Pancreas (tissue), 10 donors: ENCODE results near the gene PKD1L1. TPM values are rescaled to one million over a fixed set of nuclear protein-coding genes. Genes with fewer than 3 reads are reported as not detected.
A peak's percentile ranks its signal among the peaks of the same experiment; 100 is the strongest.

Experiments used
- ATAC-seq, 4 donors: fragments of 200-7000 bp; cut with Tn5 transposase; one replicate each; pipeline versions ENCODE4 v1.8.0 to v1.9.1; 2020; ENCODE audit warnings: mild to moderate bottlenecking in 4 of 4, moderate library complexity in 4 of 4
- DNase-seq, 6 donors: peaks; one replicate each; pipeline ENCODE4 v3.0.0-alpha.2; 2020
- FAIRE-seq: peaks from 2 replicates; lab custom pipeline; 2012; peaks lifted over from hg19 to GRCh38; lab: Jason Lieb, UNC
- H3K27ac ChIP-seq, 4 donors: fragments of 200-600 bp; sonication (generic); 1 replicate in 3 of 4; 2 replicates in 1 of 4; pipeline versions ENCODE4 v1.5.0 to v1.8.0; 2020
- H3K27me3 ChIP-seq, 4 donors: fragments of 200-600 bp; one replicate each; pipeline ENCODE4 v1.8.0; 2021
- H3K36me3 ChIP-seq, 3 donors: fragments of 200-600 bp; sonication (generic) in 1 of 3; one replicate each; pipeline versions ENCODE4 v1.5.0 to v1.8.0; 2020 to 2021
- H3K4me1 ChIP-seq, 3 donors: fragments of 200-600 bp; one replicate each; pipeline ENCODE4 v1.8.0; 2021
- H3K4me3 ChIP-seq, 4 donors: fragments of 200-600 bp; sonication (generic) in 2 of 4; one replicate each; pipeline versions ENCODE4 v1.5.0 to v1.8.0; 2020 to 2021
- H3K9me3 ChIP-seq, 4 donors: fragments of 200-600 bp; one replicate each; pipeline ENCODE4 v1.8.0; 2021
- WGBS, 2 donors: extraction: QIAGEN DNeasy Blood & Tissue Kit; methylation state at CpG; one replicate each; pipeline ENCODE4 v1.1.7; 2013; 5-methylcytosine and 5-hydroxymethylcytosine counted together
- intact Hi-C, 3 donors: fragments of 100-400 bp; cut with DNase I; formaldehyde crosslinking; loops; one replicate each; pipeline versions ENCODE4 v1.11.1 to v1.14.2; 2022
- polyA plus RNA-seq, 2 donors: library from polyadenylated mRNA; stranded (reverse); fragments of 200-250 nt; gene quantifications; one replicate each; pipeline ENCODE4 v1.2.3, GENCODE V29; 2013
- total RNA-seq, 6 donors: library from RNA; stranded (reverse); fragmentation: NEBNext Ultra II Directional in 4 of 6; extraction: Animal tissue kit (Norgen Biotek cat#: 25700) in 4 of 6; gene quantifications; one replicate each; pipeline versions ENCODE4 v1.2.1 to v1.2.4, GENCODE V29; 2021 to 2023
- TF ChIP-seq, protein P1 (sequence below), 4 donors: fragments of 200-600 bp; sonication (generic) in 3 of 4; IDR thresholded peaks; one replicate each; pipeline versions ENCODE4 v1.5.0 to v1.8.0; 2021; ENCODE audit warnings: antibody characterized with exemption in 4 of 4
- donor health status: healthy with polysubstance abuse.
- donor health status: DM: no; HTN: no; CAD: no; lungs with moderate emphysema.
- donor health status: DM: no; HTN: no; CAD: no.
- donor health status: control.
- donor health status: control.
- donor health status: Bipolar disorder and iron deficiency.
- donor health status: DM: yes; HTN: yes; CAD: no.
- donor health status: DM: no; HTN: no; CAD: no.
- donor health status: DM: no; HTN: no; CAD: no.
- donor health status: DM: yes; HTN: yes; CAD: no.

The PKD1L1 gene
- total and polyA plus RNA-seq, 8 donors = 0.03 to 0.54 (median 0.13) TPM

DNA sequence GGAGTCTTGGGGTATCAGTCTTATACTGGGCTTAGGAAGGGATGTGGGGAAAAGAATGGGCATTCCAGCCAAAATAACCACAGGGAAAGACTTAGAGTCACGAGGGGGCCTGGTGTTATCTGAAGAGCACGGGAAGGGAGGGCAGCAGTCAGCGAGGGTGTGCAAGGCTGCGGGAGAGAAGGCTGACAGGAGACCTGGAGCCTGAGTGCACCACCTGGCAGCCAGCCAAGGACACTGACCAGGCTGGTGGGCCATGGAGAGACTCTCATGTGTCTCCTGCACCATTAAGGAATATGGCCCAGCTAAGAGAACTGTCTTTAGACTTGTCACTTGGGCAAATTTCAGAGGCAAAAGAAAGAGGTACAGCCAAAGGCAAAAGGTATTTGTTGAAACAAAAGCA lies 69.6 kb downstream of the PKD1L1 start:
- DNase-seq (peak in 1 of 6 donors; percentile 63), FAIRE-seq (no peak), ATAC-seq (no peak)
- no peaks in the 10 kb centered on the region for H3K36me3 ChIP-seq
- no peak overlapping the region for H3K27ac ChIP-seq
- 47 to 55% methylated on average over 4 of the region's 4 CpGs for WGBS, 2 donors
- H3K4me3 ChIP-seq = no peak overlapping the region
- intact Hi-C loops = no loop called here
- H3K4me1 ChIP-seq = no peaks in the 10 kb centered on the region
- no peaks in the 10 kb centered on the region for H3K27me3 ChIP-seq
- H3K9me3 ChIP-seq = no peaks in the 10 kb centered on the region
- TF ChIP-seq, protein P1, sequence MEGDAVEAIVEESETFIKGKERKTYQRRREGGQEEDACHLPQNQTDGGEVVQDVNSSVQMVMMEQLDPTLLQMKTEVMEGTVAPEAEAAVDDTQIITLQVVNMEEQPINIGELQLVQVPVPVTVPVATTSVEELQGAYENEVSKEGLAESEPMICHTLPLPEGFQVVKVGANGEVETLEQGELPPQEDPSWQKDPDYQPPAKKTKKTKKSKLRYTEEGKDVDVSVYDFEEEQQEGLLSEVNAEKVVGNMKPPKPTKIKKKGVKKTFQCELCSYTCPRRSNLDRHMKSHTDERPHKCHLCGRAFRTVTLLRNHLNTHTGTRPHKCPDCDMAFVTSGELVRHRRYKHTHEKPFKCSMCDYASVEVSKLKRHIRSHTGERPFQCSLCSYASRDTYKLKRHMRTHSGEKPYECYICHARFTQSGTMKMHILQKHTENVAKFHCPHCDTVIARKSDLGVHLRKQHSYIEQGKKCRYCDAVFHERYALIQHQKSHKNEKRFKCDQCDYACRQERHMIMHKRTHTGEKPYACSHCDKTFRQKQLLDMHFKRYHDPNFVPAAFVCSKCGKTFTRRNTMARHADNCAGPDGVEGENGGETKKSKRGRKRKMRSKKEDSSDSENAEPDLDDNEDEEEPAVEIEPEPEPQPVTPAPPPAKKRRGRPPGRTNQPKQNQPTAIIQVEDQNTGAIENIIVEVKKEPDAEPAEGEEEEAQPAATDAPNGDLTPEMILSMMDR (IDR thresholded peaks at IDR 0.05) = no peak

DNA sequence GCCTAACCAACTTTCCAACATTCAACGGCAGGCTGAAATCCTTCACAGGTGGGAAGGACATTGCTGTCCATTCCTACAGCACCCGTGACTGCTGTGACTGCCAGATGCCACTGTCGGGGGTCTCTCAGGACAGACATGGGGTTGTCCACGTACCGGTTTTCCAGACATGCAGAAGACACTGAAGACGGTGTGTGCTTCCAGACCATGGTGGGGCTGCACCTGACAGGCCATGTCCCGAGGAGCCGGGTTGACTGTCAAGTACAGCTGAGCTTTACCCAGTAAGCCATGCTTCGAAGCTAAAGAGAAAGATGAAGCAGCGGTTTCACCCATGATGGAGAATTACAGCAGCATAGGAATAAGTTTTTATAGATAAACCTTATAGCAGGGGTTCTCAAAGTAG lies 70.9 kb downstream of the PKD1L1 start:
- Histone ChIP-seq H3K9me3 (no peaks in the 10 kb centered on the region), H3K27ac (no peak overlapping the region), H3K27me3 (no peaks in the 10 kb centered on the region), H3K36me3 (no peaks in the 10 kb centered on the region), H3K4me1 (no peaks in the 10 kb centered on the region), H3K4me3 (no peak overlapping the region)
- FAIRE-seq = no peak
- no peak for ATAC-seq
- DNase-seq = no peak
- intact Hi-C loops = no loop called here
- TF ChIP-seq, protein P1 (IDR thresholded peaks at IDR 0.05) = no peak
- WGBS, 2 donors = 84 to 93% methylated on average over 10 of the region's 10 CpGs

DNA sequence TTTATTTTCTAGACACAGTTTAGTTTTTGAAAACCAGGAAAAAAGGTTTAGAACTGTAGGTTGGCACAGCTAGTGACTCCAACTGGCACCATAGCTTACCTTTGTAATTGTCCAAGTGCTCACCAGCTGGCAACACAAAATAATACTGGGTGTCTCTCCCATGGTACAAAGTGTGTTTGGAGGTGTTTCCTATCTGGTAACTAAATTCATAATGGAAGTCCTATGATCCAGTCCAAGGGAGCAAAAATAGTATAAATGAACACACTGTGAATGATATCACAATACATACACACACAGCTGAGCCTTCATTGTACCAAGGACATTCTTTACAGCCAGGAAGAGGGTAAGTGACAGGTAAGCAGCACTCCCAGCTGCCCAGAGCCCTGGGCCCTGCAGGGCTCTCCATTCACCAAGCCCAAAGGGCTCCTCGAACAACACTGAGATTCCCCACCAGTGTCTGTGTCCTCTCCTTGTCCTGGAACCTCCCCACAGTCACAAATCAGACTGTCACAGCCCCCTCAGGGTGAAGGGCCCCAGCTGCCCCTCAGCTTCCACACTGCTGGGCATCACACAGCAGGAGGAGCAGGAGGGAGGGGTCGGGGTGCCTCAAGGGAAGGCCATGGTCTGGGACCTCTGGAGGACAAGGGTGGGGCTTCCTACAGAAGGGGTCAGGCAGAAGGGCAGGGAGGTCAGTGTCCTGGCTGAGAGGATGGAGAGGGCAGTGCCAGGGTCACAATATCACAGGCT lies 72.1 kb downstream of the PKD1L1 start:
- no peak overlapping the region for H3K4me3 ChIP-seq
- FAIRE-seq = no peak

DNA sequence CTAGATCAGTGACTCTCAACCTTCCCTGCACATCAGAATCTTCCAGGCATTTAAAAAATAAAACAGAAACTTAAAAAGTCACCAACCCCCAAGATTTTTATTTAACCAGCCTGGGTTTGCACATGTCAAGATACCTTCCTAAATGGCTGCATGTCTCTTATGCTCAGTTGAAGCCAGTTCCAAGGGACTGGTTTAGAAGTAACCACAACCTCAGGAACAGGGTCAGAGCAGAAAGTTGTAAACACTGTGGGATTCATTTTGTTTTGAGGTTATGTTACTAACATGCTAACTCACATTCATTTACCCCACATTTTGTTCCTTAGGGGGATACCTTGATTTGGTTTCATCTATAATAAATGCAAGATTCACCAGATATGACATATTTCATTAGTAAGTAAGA lies 72.9 kb downstream of the PKD1L1 start:
- no peaks in the 10 kb centered on the region for H3K4me1 ChIP-seq
- H3K36me3 ChIP-seq = no peaks in the 10 kb centered on the region
- H3K27ac ChIP-seq = no peak overlapping the region
- DNase-seq = no peak
- intact Hi-C loops = no loop called here
- no peak overlapping the region for H3K4me3 ChIP-seq
- no peaks in the 10 kb centered on the region for H3K27me3 ChIP-seq
- no peak for FAIRE-seq
- TF ChIP-seq, protein P1 (IDR thresholded peaks at IDR 0.05) = no peak
- H3K9me3 ChIP-seq = no peaks in the 10 kb centered on the region
- ATAC-seq = no peak

More for the DNA sequence above, 72.1 kb downstream of the PKD1L1 start:
- H3K36me3 ChIP-seq = no peaks in the 10 kb centered on the region
- TF ChIP-seq, protein P1 (IDR thresholded peaks at IDR 0.05) = no peak
- no peak overlapping the region for H3K27ac ChIP-seq
- WGBS, 2 donors = 62 to 79% methylated on average over 2 of the region's 2 CpGs
- intact Hi-C loops = no loop called here
- no peaks in the 10 kb centered on the region for H3K27me3 ChIP-seq
- H3K9me3 ChIP-seq = no peaks in the 10 kb centered on the region
- H3K4me1 ChIP-seq = no peaks in the 10 kb centered on the region
- ATAC-seq (peak in 1 of 4 donors; percentile 48), DNase-seq (no peak)

DNA sequence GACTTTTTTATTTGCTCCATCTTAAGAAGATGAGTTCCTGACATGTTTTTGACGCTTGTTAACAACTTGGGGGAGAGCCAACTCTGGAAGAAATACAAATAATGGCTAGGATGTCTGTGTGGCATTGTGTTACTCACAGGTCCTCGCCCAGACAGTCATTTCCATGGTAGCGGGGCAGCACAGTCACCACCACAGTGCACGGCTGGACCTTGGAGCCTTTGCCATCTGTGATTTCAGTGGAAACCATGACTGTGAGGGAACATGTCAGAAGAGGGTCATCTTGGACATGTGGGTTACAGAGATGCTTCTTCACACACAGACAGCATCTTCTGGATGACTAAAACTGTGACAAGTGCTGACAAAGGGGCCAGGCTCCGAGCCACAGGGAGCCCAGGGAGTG lies 74.5 kb downstream of the PKD1L1 start:
- H3K27me3 ChIP-seq = no peaks in the 10 kb centered on the region
- intact Hi-C loops = no loop called here
- FAIRE-seq (no peak), ATAC-seq (no peak), DNase-seq (no peak)
- TF ChIP-seq, protein P1 (IDR thresholded peaks at IDR 0.05) = no peak
- no peaks in the 10 kb centered on the region for H3K4me1 ChIP-seq
- no peak overlapping the region for H3K27ac ChIP-seq
- WGBS, 2 donors = 80 to 87% methylated on average over 5 of the region's 5 CpGs
- H3K4me3 ChIP-seq = no peak overlapping the region
- no peaks in the 10 kb centered on the region for H3K9me3 ChIP-seq
- no peaks in the 10 kb centered on the region for H3K36me3 ChIP-seq
